ENCODE data around the gene CLIC4.
"Not testable (repeated sequence)": the region's sequence is repeated elsewhere in the genome, so short reads cannot be mapped to it uniquely, and the experiment has no call there.

- TF ChIP-seq CTCF (IDR thresholded peaks at IDR 0.05; ENCODE audit: borderline replicate concordance, extremely low read depth, low read length, poor library complexity, severe bottlenecking); EZH2 (IDR thresholded peaks at IDR 0.05; ENCODE audit: borderline replicate concordance, low read depth, low read length, severe bottlenecking): not testable (repeated sequence)
Observed at GRCh38 chr1:24698326-24698725, 46.9 kb upstream of the CLIC4 start.
